Mucosa of rectum (tissue), 2 donors: Measurements from ENCODE around the gene TRMT10B.

ENCODE experiments used
- H3K27ac ChIP-seq, 2 donors: one replicate each; pipeline ENCODE4 v1.7.0; 2013; ENCODE audit warnings: inconsistent platforms in 2 of 2, low read depth in 2 of 2, low read length in 2 of 2
- H3K27me3 ChIP-seq, 2 donors: one replicate each; pipeline ENCODE4 v1.7.0; 2013; ENCODE audit warnings: low read length in 2 of 2; ENCODE audit not compliant: control insufficient read depth in 2 of 2, insufficient read depth in 2 of 2
- H3K36me3 ChIP-seq, 2 donors: one replicate each; pipeline ENCODE4 v1.7.0; 2013; ENCODE audit warnings: low read length in 2 of 2; ENCODE audit not compliant: control insufficient read depth in 2 of 2, insufficient read depth in 2 of 2
- H3K4me1 ChIP-seq, 2 donors: one replicate each; pipeline ENCODE4 v1.7.0; 2013; ENCODE audit warnings: low read length in 2 of 2, mild to moderate bottlenecking in 1 of 2; ENCODE audit not compliant: control insufficient read depth in 2 of 2, insufficient read depth in 2 of 2
- H3K4me3 ChIP-seq, 2 donors: one replicate each; pipeline ENCODE4 v1.7.0; 2013; ENCODE audit warnings: low read length in 2 of 2
- H3K9ac ChIP-seq, 2 donors: one replicate each; pipeline ENCODE4 v1.7.0; 2013; ENCODE audit warnings: low read length in 2 of 2, low read depth in 1 of 2, mild to moderate bottlenecking in 1 of 2
- H3K9me3 ChIP-seq, 2 donors: one replicate each; pipeline ENCODE4 v1.7.0; 2013; ENCODE audit warnings: low read length in 2 of 2; ENCODE audit not compliant: control insufficient read depth in 2 of 2
- donor health status: healthy.
- donor health status: Normal muscosa, but diverticular disease.

TRMT10B gene

GRCh38 chr9:37730256-37730655, 23.3 kb upstream of the TRMT10B start:
- Histone ChIP-seq H3K4me1 (no peaks in the 10 kb centered on the region), H3K9ac (no peak overlapping the region), H3K27ac (no peak overlapping the region), H3K4me3 (no peak overlapping the region), H3K36me3 (no peaks in the 10 kb centered on the region), H3K27me3 (peaks cover 0 to 4% of the 10 kb centered on the region in 2 donors), H3K9me3 (no peaks in the 10 kb centered on the region)

GRCh38 chr9:37730839-37731238, 22.8 kb upstream of the TRMT10B start:
- Histone ChIP-seq H3K36me3 (no peaks in the 10 kb centered on the region), H3K4me3 (no peak overlapping the region), H3K9me3 (no peaks in the 10 kb centered on the region), H3K27me3 (peaks cover 0 to 4% of the 10 kb centered on the region in 2 donors), H3K9ac (no peak overlapping the region), H3K4me1 (no peaks in the 10 kb centered on the region), H3K27ac (no peak overlapping the region)

GRCh38 chr9:37732086-37732741, 21.4 kb upstream of the TRMT10B start:
- no peaks in the 10 kb centered on the region for H3K36me3 ChIP-seq
- no peak overlapping the region for H3K4me3 ChIP-seq
- H3K9me3 ChIP-seq, result no peaks in the 10 kb centered on the region
- no peak overlapping the region for H3K27ac ChIP-seq
- no peak overlapping the region for H3K9ac ChIP-seq
- no peaks in the 10 kb centered on the region for H3K4me1 ChIP-seq
- H3K27me3 ChIP-seq, result peaks cover 0 to 4% of the 10 kb centered on the region in 2 donors

GRCh38 chr9:37732952-37733351, 20.7 kb upstream of the TRMT10B start:
- Histone ChIP-seq H3K9ac (no peak overlapping the region), H3K36me3 (no peaks in the 10 kb centered on the region), H3K27me3 (peaks cover 0 to 4% of the 10 kb centered on the region in 2 donors), H3K4me3 (no peak overlapping the region), H3K9me3 (no peaks in the 10 kb centered on the region), H3K4me1 (no peaks in the 10 kb centered on the region), H3K27ac (no peak overlapping the region)

- no peaks in the 10 kb centered on the region for H3K27me3 ChIP-seq
These were observed 14.4 kb upstream of the TRMT10B start for GRCh38 chr9:37739222-37739621.

GRCh38 chr9:37740128-37740527, 13.5 kb upstream of the TRMT10B start:
- Histone ChIP-seq H3K9ac (no peak overlapping the region), H3K36me3 (no peaks in the 10 kb centered on the region)

More at GRCh38 chr9:37739222-37739621, 14.4 kb upstream of the TRMT10B start:
- Histone ChIP-seq H3K36me3 (no peaks in the 10 kb centered on the region), H3K9me3 (no peaks in the 10 kb centered on the region), H3K9ac (no peak overlapping the region), H3K4me3 (no peak overlapping the region), H3K4me1 (no peaks in the 10 kb centered on the region), H3K27ac (no peak overlapping the region)

GRCh38 chr9:37740631-37741328, 12.8 kb upstream of the TRMT10B start:
- Histone ChIP-seq H3K4me3 (no peak overlapping the region), H3K36me3 (no peaks in the 10 kb centered on the region), H3K9me3 (no peaks in the 10 kb centered on the region), H3K27me3 (no peaks in the 10 kb centered on the region), H3K9ac (no peak overlapping the region), H3K4me1 (no peaks in the 10 kb centered on the region), H3K27ac (no peak overlapping the region)

More at GRCh38 chr9:37740128-37740527, 13.5 kb upstream of the TRMT10B start:
- Histone ChIP-seq H3K27me3 (no peaks in the 10 kb centered on the region), H3K4me3 (no peak overlapping the region), H3K4me1 (no peaks in the 10 kb centered on the region), H3K9me3 (no peaks in the 10 kb centered on the region), H3K27ac (no peak overlapping the region)

- Histone ChIP-seq H3K27ac (no peak overlapping the region), H3K9me3 (no peaks in the 10 kb centered on the region), H3K36me3 (no peaks in the 10 kb centered on the region), H3K4me3 (no peak overlapping the region), H3K9ac (no peak overlapping the region), H3K27me3 (no peaks in the 10 kb centered on the region), H3K4me1 (no peaks in the 10 kb centered on the region)
These were observed 7.6 kb upstream of the TRMT10B start for GRCh38 chr9:37745970-37746369.

GRCh38 chr9:37746448-37747270, 6.9 kb upstream of the TRMT10B start:
- no peaks in the 10 kb centered on the region for H3K4me1 ChIP-seq
- no peaks in the 10 kb centered on the region for H3K9me3 ChIP-seq
- H3K9ac ChIP-seq, result no peak overlapping the region
- H3K27me3 ChIP-seq, result no peaks in the 10 kb centered on the region
- H3K36me3 ChIP-seq, result no peaks in the 10 kb centered on the region
- no peak overlapping the region for H3K4me3 ChIP-seq
- H3K27ac ChIP-seq, result no peak overlapping the region

GRCh38 chr9:37747271-37747753, 6.3 kb upstream of the TRMT10B start:
- H3K36me3 ChIP-seq, result no peaks in the 10 kb centered on the region
- H3K27me3 ChIP-seq, result no peaks in the 10 kb centered on the region
- H3K4me3 ChIP-seq, result no peak overlapping the region
- no peaks in the 10 kb centered on the region for H3K4me1 ChIP-seq
- H3K27ac ChIP-seq, result no peak overlapping the region
- no peak overlapping the region for H3K9ac ChIP-seq
- H3K9me3 ChIP-seq, result no peaks in the 10 kb centered on the region
